Fibroblast of the aortic adventitia (primary cell): ENCODE data around the gene CFAP70. TPM values are rescaled to one million over a fixed set of nuclear protein-coding genes. Genes with fewer than 3 reads are reported as not detected.
"Not testable (repeated sequence)": the region's sequence is repeated elsewhere in the genome, so short reads cannot be mapped to it uniquely, and the experiment has no call there.

ENCODE experiments used
- DNase-seq: peaks from one replicate; pipeline ENCODE4 v3.0.0-alpha.2; 2010; ENCODE audit warnings: low read depth
- H3K4me3 ChIP-seq: 2 replicates; pipeline ENCODE4 v1.5.1; 2011; ENCODE audit warnings: low read depth, mild to moderate bottlenecking, control low read depth, low read length, moderate library complexity
- CTCF ChIP-seq: IDR thresholded peaks from 2 replicates; pipeline ENCODE4 v1.5.1; 2011; ENCODE audit warnings: mild to moderate bottlenecking, low read length, control low read depth, inconsistent platforms; ENCODE audit not compliant: insufficient read depth
- total RNA-seq: library from RNA; depleted of rRNA; stranded (reverse); fragments of >200 nt; gene quantifications from 2 replicates; pipeline ENCODE4 v1.2.3, GENCODE V29; 2012; ENCODE audit warnings: low replicate concordance

The CFAP70 gene
- total RNA-seq, 1 donor, result 1.4 TPM

DNA sequence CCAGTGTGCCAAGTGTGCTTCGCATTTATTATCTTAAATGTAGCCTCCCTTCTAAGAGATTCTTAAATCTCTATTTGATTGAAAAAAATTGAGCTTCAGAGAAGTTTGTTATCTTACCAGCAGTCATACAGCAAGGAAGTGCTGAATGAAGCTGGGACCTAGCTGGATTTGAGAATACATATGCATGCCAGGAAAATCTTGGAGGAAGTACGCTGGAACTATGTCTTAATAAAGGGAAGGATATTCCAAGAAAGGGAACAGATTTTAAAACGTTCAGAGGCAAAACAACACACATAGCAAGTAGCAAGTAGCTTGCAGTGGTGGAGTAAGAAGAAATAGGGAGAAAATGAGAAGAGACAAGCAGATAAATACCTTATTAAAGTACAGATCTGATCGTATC, 1.5 kb downstream of the CFAP70 start:
- H3K4me3 ChIP-seq, result no peak overlapping the region
- no peak for TF ChIP-seq CTCF
- peak; percentile 51 for DNase-seq

DNA sequence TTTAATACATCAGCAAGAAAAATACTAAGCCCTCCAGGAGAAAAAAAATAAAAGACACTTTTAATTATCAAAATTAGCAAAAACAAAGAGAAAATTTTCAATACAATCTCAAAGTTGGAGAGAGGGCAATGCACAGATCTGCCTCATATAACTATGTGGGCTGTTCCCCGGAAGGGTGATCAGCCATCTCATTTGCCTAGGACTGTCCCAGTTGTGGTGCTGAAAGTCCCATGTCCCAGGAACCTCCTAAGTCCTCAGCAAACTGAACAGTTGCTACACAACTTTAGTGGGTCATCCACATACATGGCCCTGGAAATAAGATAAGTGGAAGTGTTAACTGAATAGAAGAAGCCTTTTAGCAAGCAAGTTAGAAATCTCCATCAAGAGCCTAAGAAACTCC, 14.4 kb downstream of the CFAP70 start:
- H3K4me3 ChIP-seq, result no peak overlapping the region
- no peak for DNase-seq
- no peak for TF ChIP-seq CTCF

- DNase-seq, result no peak
- no peak for TF ChIP-seq CTCF
- H3K4me3 ChIP-seq, result no peak overlapping the region
Observed at GRCh38 chr10:73340121-73340520, 18.5 kb downstream of the CFAP70 start.

GRCh38 chr10:73339436-73339835, 19.2 kb downstream of the CFAP70 start:
- no peak for DNase-seq
- no peak overlapping the region for H3K4me3 ChIP-seq
- no peak for TF ChIP-seq CTCF

GRCh38 chr10:73338801-73339368, 19.8 kb downstream of the CFAP70 start:
- H3K4me3 ChIP-seq, result no peak overlapping the region
- TF ChIP-seq CTCF, result no peak
- no peak for DNase-seq

GRCh38 chr10:73333202-73333601, 25.5 kb downstream of the CFAP70 start:
- no peak for TF ChIP-seq CTCF
- no peak for DNase-seq
- H3K4me3 ChIP-seq, result no peak overlapping the region

- no peak for TF ChIP-seq CTCF
- H3K4me3 ChIP-seq, result no peak overlapping the region
- no peak for DNase-seq
Observed at GRCh38 chr10:73332379-73332778, 26.3 kb downstream of the CFAP70 start.

- not testable (repeated sequence) for DNase-seq, H3K4me3 ChIP-seq
Observed at GRCh38 chr10:73328523-73328922, 30.1 kb downstream of the CFAP70 start.

DNA sequence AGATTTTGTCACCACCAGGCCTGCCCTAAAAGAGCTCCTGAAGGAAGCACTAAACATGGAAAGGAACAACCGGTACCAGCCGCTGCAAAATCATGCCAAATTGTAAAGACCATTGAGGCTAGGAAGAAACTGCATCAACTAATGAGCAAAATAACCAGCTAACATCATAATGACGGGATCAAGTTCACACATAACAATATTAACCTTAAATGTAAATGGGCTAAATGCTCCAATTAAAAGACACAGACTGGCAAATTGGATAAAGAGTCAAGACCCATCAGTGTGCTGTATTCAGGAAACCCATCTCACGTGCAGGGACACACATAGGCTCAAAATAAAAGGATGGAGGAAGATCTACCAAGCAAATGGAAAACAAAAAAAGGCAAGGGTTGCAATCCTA, 33.4 kb downstream of the CFAP70 start:
- not testable (repeated sequence) for H3K4me3 ChIP-seq, DNase-seq

- DNase-seq, result not testable (repeated sequence)
Observed at GRCh38 chr10:73323582-73323981, 35.1 kb downstream of the CFAP70 start.

More at GRCh38 chr10:73323582-73323981, 35.1 kb downstream of the CFAP70 start:
- not testable (repeated sequence) for H3K4me3 ChIP-seq
